Naive B cell (primary cell): ENCODE results near the gene PIP4P1. TPM values are rescaled to one million over a fixed set of nuclear protein-coding genes. Genes with fewer than 3 reads are reported as not detected.
"Not testable (repeated sequence)": the region's sequence is repeated elsewhere in the genome, so short reads cannot be mapped to it uniquely, and the experiment has no call there.

Experiments
- ATAC-seq, 2 donors: fragments of 150-1000 bp; cut with Tn5 transposase; 2 replicates each; pipeline ENCODE4 v1.10.0; 2021; ENCODE audit warnings: low read depth in 2 of 2, mild to moderate bottlenecking in 2 of 2, moderate library complexity in 2 of 2
- DNase-seq: peaks from one replicate; pipeline ENCODE4 v3.0.0; 2022
- H3K27ac Mint-ChIP-seq, 6 donors: one replicate each; pipeline ENCODE4 v1.8.0; 2020 to 2022; ENCODE audit warnings: mild to moderate bottlenecking in 6 of 6, mixed read lengths in 6 of 6, moderate library complexity in 5 of 6, inconsistent platforms in 2 of 6
- H3K27me3 Mint-ChIP-seq, 3 donors: one replicate each; pipeline ENCODE4 v1.8.0; 2021 to 2022; ENCODE audit warnings: mixed read lengths in 3 of 3, mild to moderate bottlenecking in 1 of 3
- H3K36me3 Mint-ChIP-seq, 2 donors: one replicate each; pipeline ENCODE4 v1.8.0; 2020 to 2022; ENCODE audit warnings: mixed read lengths in 2 of 2, inconsistent platforms in 1 of 2, mild to moderate bottlenecking in 1 of 2
- H3K4me1 Mint-ChIP-seq, 3 donors: one replicate each; pipeline ENCODE4 v1.8.0; 2020 to 2022; ENCODE audit warnings: mixed read lengths in 3 of 3, inconsistent platforms in 1 of 3, mild to moderate bottlenecking in 1 of 3, moderate library complexity in 1 of 3
- H3K4me3 Mint-ChIP-seq, 8 donors: one replicate each; pipeline ENCODE4 v1.8.0; 2020 to 2022; ENCODE audit warnings: mild to moderate bottlenecking in 8 of 8, mixed read lengths in 8 of 8, moderate library complexity in 8 of 8, inconsistent platforms in 2 of 8
- H3K9me3 Mint-ChIP-seq, 7 donors: one replicate each; pipeline ENCODE4 v1.8.0; 2020 to 2022; ENCODE audit warnings: mixed read lengths in 7 of 7, mild to moderate bottlenecking in 5 of 7, inconsistent platforms in 2 of 7, moderate library complexity in 1 of 7
- polyA plus RNA-seq, 6 donors: library from polyadenylated mRNA; unstranded; fragments of 300-500 nt; fragmentation: Illumina TruSeq; gene quantifications; one replicate each; pipeline ENCODE4 v1.2.3, GENCODE V29; 2021; ENCODE audit warnings: low read depth in 6 of 6

The PIP4P1 gene
- polyA plus RNA-seq: 10 to 100 TPM; 40.1 to 67.6 (median 50.4) TPM

- peak; percentile 74 to 76 for ATAC-seq
- DNase-seq: peak; percentile 99
- Mint-ChIP-seq H3K9me3 (peaks cover 0 to 5% (median 0%) of the 10 kb centered on the region in 7 donors), H3K4me3 (peak within 1 kb of the TSS; percentile 89 to 98 (median 94)), H3K36me3 (peaks cover 11 to 19% of the 10 kb centered on the region in 2 donors), H3K4me1 (peaks cover 41 to 55% (median 43%) of the 10 kb centered on the region in 3 donors), H3K27me3 (no peaks in the 10 kb centered on the region), H3K27ac (peak within 1 kb of the TSS; percentile 98 to 100 (median 99))
Measured at GRCh38 chr14:20461225-20462141, at the start of gene PIP4P1. Gene PIP4P1, minus strand, starts transcription at chr14:20461434. Its CDS starts 109 bp downstream, at chr14:20461325.

DNA sequence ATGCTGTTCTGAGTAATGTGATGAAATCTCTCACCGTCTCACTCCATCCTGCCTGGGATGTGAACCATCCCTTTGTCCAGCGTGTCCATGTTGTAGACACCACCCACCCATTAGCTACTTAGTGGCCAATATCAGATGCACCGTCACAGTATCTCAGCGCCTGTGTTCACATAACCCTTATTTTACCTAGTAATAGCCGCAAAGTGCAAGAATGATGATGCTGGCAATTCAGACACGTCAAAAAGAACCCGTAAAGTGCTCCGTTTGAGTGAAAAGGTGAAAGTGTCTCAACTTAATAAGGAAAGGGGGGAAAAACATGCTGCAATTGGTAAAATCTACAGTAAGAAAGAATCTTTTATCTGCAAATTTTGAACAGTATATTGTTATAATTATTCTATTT is 47.1 kb upstream of the PIP4P1 start:
- H3K27ac Mint-ChIP-seq: no peak overlapping the region
- peak overlapping the region in 1 of 8 donors; percentile 57 for H3K4me3 Mint-ChIP-seq
- peaks cover 28 to 43% (median 39%) of the 10 kb centered on the region in 3 donors for H3K4me1 Mint-ChIP-seq
- H3K9me3 Mint-ChIP-seq: no peaks in the 10 kb centered on the region
- no peak for ATAC-seq
- no peaks in the 10 kb centered on the region for H3K27me3 Mint-ChIP-seq
- H3K36me3 Mint-ChIP-seq: no peaks in the 10 kb centered on the region
- no peak for DNase-seq

DNA sequence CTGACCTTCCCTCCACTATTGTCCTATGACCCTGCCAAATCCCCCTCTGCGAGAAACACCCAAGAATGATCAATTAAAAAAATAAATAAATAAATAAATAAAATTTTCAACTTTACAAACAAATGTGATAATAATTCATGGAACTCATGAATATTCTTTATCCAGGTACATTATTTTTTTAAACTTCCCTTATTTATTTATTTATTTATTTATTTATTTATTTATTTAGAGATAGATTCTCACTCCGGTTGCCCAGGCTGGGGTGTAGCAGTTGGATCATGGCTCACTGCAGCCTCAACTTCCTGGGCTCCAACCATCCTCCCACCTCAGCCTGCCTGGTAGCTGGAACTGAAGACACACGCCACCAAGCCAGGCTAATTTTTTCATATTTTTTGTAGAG is 46.3 kb upstream of the PIP4P1 start:
- not testable (repeated sequence) for H3K4me3 Mint-ChIP-seq, H3K27ac Mint-ChIP-seq, H3K9me3 Mint-ChIP-seq, H3K36me3 Mint-ChIP-seq, DNase-seq, H3K27me3 Mint-ChIP-seq, ATAC-seq
- H3K4me1 Mint-ChIP-seq: peaks cover 26 to 34% (median 33%) of the 10 kb centered on the region in 3 donors

DNA sequence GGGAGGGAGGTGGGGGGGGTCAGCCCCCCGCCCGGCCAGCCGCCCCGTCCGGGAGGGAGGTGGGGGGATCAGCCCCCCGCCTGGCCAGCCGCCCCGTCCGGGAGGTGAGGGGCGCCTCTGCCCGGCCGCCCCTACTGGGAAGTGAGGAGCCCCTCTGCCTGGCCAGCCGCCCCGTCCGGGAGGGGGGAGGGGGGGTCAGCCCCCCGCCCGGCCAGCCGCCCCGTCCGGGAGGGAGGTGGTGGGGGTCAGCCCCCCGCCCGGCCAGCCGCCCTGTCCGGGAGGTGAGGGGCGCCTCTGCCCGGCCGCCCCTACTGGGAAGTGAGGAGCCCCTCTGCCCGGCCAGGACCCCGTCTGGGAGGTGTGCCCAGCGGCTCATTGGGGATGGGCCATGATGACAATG is 45.5 kb upstream of the PIP4P1 start:
- not testable (repeated sequence) for H3K4me3 Mint-ChIP-seq, DNase-seq, H3K36me3 Mint-ChIP-seq, H3K9me3 Mint-ChIP-seq, H3K27ac Mint-ChIP-seq, ATAC-seq, H3K27me3 Mint-ChIP-seq
- H3K4me1 Mint-ChIP-seq: peaks cover 18 to 27% (median 25%) of the 10 kb centered on the region in 3 donors

DNA sequence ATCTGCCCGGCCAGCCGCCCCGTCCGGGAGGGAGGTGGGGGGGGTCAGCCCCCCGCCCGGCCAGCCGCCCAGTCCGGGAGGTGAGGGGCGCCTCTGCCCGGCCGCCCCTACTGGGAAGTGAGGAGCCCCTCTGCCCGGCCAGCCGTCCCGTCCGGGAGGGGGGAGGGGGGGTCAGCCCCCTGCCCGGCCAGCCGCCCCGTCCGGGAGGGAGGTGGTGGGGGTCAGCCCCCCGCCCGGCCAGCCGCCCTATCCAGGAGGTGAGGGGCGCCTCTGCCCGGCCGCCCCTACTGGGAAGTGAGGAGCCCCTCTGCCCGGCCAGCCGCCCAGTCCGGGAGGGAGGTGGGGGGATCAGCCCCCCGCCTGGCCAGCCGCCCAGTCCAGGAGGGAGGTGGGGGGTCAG is 45.0 kb upstream of the PIP4P1 start:
- H3K27me3 Mint-ChIP-seq, H3K27ac Mint-ChIP-seq, ATAC-seq, H3K4me3 Mint-ChIP-seq, DNase-seq, H3K9me3 Mint-ChIP-seq, H3K36me3 Mint-ChIP-seq: not testable (repeated sequence)
- peaks cover 14 to 22% (median 20%) of the 10 kb centered on the region in 3 donors for H3K4me1 Mint-ChIP-seq

- Mint-ChIP-seq H3K4me3 (peak overlapping the region in 7 of 8 donors; percentile 1 to 77 (median 35)), H3K27ac (peak overlapping the region in 4 of 6 donors; percentile 7 to 46 (median 26)), H3K27me3 (no peaks in the 10 kb centered on the region), H3K36me3 (no peaks in the 10 kb centered on the region), H3K4me1 (peaks cover 24 to 29% (median 27%) of the 10 kb centered on the region in 3 donors), H3K9me3 (no peaks in the 10 kb centered on the region)
- DNase-seq (peak; percentile 25), ATAC-seq (peak; percentile 77 to 81)
Measured at GRCh38 chr14:20503898-20504297, 42.7 kb upstream of the PIP4P1 start.

DNA sequence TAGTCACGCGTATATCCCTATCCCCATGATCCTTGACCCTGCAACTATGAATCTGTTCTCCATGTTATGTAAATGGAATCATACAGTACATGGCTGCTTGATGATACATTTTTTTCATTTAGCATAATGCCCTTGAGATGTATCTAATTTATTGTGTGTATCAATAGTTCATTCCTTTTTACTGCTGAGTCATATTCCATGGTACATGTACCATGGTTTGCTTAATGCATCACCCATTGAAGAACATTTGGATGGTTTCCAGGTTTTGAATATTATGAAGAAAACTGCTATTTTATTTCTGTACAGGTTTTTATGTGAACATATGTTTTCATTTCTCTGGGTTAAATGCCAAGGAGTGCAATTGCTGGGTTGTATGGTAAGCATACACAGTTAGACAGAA is 40.1 kb upstream of the PIP4P1 start:
- Mint-ChIP-seq H3K4me1 (peaks cover 30 to 38% (median 33%) of the 10 kb centered on the region in 3 donors), H3K27ac (peak overlapping the region in 2 of 6 donors; percentile 14 to 49), H3K4me3 (no peak overlapping the region), H3K27me3 (no peaks in the 10 kb centered on the region), H3K9me3 (no peaks in the 10 kb centered on the region), H3K36me3 (no peaks in the 10 kb centered on the region)
- ATAC-seq (no peak), DNase-seq (no peak)

GRCh38 chr14:20499881-20500280 is 38.6 kb upstream of the PIP4P1 start:
- no peak overlapping the region for H3K4me3 Mint-ChIP-seq

DNA sequence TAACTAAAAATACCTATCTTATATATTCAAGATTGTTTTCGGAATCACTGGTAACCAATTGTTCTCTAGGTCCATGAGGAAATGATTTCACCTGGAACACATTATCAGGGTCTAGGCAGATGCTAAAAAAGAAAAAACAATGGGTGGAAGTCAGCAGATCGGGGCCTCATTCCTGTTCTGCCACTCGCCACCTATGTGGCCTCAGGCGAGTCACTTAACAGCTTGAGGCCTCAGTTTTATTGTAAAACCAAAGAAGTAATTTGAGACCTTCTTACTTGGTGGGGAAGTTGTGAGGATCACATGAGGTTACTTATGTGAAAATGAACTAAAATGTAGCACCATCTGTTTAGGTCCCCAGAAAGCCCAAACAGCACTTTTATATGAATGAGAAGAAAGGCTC is 37.9 kb upstream of the PIP4P1 start:
- Mint-ChIP-seq H3K4me1 (peaks cover 44 to 51% (median 47%) of the 10 kb centered on the region in 3 donors), H3K27ac (peak overlapping the region in 2 of 6 donors; percentile 16 to 33), H3K9me3 (no peaks in the 10 kb centered on the region), H3K4me3 (no peak overlapping the region), H3K27me3 (no peaks in the 10 kb centered on the region), H3K36me3 (no peaks in the 10 kb centered on the region)
- DNase-seq (no peak), ATAC-seq (no peak)

More at GRCh38 chr14:20499881-20500280, 38.6 kb upstream of the PIP4P1 start:
- Mint-ChIP-seq H3K9me3 (no peaks in the 10 kb centered on the region), H3K27ac (peak overlapping the region in 1 of 6 donors; percentile 18), H3K36me3 (no peaks in the 10 kb centered on the region), H3K4me1 (peaks cover 41 to 51% (median 46%) of the 10 kb centered on the region in 3 donors), H3K27me3 (no peaks in the 10 kb centered on the region)
- no peak for DNase-seq
- no peak for ATAC-seq

DNA sequence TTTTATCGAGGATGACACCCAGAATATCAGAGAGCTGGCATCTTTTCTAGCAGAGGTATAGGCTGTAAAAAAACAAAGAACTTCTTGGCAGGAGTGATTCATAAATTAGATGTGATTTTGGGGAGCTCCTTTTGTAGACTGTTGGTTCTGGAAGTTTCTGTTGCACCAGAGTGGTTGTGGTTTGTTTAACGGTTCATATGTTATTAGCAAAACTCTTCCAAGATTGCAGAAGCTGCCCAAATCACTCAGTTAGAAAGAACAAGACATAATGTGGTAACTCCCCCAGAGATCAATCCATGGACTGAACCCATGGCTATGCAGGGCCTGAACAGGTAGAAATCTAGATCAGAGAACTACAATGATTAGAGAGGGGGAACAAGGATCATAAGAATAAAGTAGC is 37.4 kb upstream of the PIP4P1 start:
- Mint-ChIP-seq H3K36me3 (no peaks in the 10 kb centered on the region), H3K9me3 (no peaks in the 10 kb centered on the region), H3K4me3 (no peak overlapping the region), H3K27ac (peak overlapping the region in 5 of 6 donors; percentile 10 to 33 (median 16)), H3K27me3 (no peaks in the 10 kb centered on the region), H3K4me1 (peaks cover 43 to 50% (median 47%) of the 10 kb centered on the region in 3 donors)
- ATAC-seq: peak in 1 of 2 donors; percentile 37
- DNase-seq: no peak

- H3K27ac Mint-ChIP-seq: peak overlapping the region in 3 of 6 donors; percentile 34 to 93 (median 83)
- no peak for ATAC-seq
- H3K36me3 Mint-ChIP-seq: no peaks in the 10 kb centered on the region
- H3K4me1 Mint-ChIP-seq: peaks cover 55 to 76% (median 57%) of the 10 kb centered on the region in 3 donors
- peak overlapping the region in 3 of 8 donors; percentile 5 to 73 (median 42) for H3K4me3 Mint-ChIP-seq
- H3K27me3 Mint-ChIP-seq: no peaks in the 10 kb centered on the region
- H3K9me3 Mint-ChIP-seq: no peaks in the 10 kb centered on the region
- no peak for DNase-seq
Measured at GRCh38 chr14:20494935-20495766, 33.9 kb upstream of the PIP4P1 start.

- Mint-ChIP-seq H3K4me3 (peak overlapping the region in 6 of 8 donors; percentile 13 to 79 (median 58)), H3K4me1 (peaks cover 56 to 76% (median 56%) of the 10 kb centered on the region in 3 donors), H3K36me3 (no peaks in the 10 kb centered on the region), H3K9me3 (no peaks in the 10 kb centered on the region), H3K27me3 (no peaks in the 10 kb centered on the region), H3K27ac (peak overlapping the region in 5 of 6 donors; percentile 27 to 96 (median 82))
- DNase-seq: no peak
- ATAC-seq: no peak
Measured at GRCh38 chr14:20493634-20494033, 32.4 kb upstream of the PIP4P1 start.

- Mint-ChIP-seq H3K27me3 (no peaks in the 10 kb centered on the region), H3K27ac (peak overlapping the region in 2 of 6 donors; percentile 15 to 65), H3K36me3 (no peaks in the 10 kb centered on the region), H3K4me1 (peaks cover 63 to 79% (median 64%) of the 10 kb centered on the region in 3 donors), H3K9me3 (no peaks in the 10 kb centered on the region), H3K4me3 (peak overlapping the region in 5 of 8 donors; percentile 9 to 80 (median 22))
- no peak for ATAC-seq
- DNase-seq: no peak
Measured at GRCh38 chr14:20492486-20492885, 31.3 kb upstream of the PIP4P1 start.
